ENCODE results near the gene TMEM203. TPM values are rescaled to one million over a fixed set of nuclear protein-coding genes. Genes with fewer than 3 reads are reported as not detected.

Gene TMEM203
- total RNA-seq, 4 donors from 2014 or later, result 19.9 to 29.7 (median 22.7) TPM

DNA sequence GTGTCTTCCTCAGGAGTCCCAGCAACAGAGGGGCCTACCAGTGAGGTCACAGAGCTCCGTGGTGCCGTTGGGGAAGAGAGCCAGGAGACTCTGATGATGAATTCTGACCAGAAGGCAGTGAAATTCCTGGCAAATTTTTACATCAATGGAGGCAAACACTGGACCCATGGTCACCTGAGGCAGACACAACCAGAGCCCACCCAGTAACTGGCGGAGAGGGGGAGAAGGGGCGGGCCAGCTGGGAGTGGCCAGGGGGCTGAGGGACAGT, 45.7 kb upstream of the TMEM203 start, which contains the start of gene STPG3:
Gene STPG3, plus strand, starts transcription at position 93 of the 268 bp plus-strand sequence. Its CDS starts 1 bp downstream, at position 94.
- TF ChIP-seq, protein P1, sequence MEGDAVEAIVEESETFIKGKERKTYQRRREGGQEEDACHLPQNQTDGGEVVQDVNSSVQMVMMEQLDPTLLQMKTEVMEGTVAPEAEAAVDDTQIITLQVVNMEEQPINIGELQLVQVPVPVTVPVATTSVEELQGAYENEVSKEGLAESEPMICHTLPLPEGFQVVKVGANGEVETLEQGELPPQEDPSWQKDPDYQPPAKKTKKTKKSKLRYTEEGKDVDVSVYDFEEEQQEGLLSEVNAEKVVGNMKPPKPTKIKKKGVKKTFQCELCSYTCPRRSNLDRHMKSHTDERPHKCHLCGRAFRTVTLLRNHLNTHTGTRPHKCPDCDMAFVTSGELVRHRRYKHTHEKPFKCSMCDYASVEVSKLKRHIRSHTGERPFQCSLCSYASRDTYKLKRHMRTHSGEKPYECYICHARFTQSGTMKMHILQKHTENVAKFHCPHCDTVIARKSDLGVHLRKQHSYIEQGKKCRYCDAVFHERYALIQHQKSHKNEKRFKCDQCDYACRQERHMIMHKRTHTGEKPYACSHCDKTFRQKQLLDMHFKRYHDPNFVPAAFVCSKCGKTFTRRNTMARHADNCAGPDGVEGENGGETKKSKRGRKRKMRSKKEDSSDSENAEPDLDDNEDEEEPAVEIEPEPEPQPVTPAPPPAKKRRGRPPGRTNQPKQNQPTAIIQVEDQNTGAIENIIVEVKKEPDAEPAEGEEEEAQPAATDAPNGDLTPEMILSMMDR (IDR thresholded peaks at IDR 0.05; ENCODE audit: low read depth), result no peak

DNA sequence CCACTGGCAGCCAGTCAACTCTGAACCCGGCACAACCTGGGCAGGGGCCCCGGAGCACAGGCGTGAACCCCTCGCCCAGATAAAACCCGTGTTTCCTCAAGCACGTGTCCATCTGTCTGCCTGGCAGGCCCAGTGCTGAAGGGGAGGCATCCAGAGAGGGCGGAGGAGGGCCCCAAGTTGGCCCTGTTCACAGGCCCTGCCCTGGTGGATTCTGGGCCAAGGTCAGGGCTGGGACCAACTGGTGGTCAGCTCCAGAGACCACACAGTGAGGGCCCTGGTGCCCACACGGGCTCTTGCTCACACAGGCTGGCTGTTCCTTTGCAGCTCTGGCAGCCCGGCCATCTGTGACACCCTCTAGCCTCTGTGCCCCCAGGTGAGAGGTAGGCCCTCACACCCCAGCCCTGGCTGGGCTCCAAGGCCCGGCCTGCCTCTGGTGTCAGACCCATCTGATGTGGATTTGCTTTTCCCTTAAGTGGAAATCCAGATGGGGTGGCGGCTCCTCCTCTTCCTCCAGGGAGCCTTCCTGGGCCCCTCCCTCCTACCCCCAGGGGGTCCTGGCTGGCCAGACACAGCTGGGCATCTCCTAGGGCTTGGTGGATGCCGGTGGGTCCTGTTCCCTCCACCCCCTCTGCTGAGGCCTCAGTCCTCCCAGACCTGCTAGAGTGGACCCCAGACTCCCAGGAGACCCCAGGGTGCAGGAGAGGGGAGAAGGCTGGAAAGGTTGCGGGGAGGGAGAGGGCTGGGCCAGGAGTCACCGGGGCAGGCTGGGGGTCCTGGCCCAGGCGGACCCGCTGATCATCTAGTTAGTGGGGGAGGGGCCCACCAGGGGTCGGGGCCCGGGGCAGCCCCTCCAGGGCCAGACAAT, 45.1 kb upstream of the TMEM203 start:
- TF ChIP-seq, protein P1 (IDR thresholded peaks at IDR 0.05; ENCODE audit: low read depth), result no peak

DNA sequence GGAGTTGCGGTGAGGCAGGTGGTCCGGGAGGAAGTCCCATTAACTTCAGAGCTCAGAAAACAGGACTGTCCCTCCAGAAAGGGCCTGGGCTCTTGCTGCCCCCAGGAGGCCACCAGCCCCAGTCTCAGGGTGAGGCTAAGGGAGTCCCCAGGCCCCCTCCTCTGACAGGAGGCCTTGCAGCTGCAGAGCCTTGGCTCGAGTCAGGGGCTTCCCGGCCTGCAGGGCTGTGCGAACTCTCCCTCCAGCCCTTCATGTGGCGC, 42.4 kb upstream of the TMEM203 start:
- TF ChIP-seq, protein P1 (IDR thresholded peaks at IDR 0.05; ENCODE audit: low read depth), result no peak

DNA sequence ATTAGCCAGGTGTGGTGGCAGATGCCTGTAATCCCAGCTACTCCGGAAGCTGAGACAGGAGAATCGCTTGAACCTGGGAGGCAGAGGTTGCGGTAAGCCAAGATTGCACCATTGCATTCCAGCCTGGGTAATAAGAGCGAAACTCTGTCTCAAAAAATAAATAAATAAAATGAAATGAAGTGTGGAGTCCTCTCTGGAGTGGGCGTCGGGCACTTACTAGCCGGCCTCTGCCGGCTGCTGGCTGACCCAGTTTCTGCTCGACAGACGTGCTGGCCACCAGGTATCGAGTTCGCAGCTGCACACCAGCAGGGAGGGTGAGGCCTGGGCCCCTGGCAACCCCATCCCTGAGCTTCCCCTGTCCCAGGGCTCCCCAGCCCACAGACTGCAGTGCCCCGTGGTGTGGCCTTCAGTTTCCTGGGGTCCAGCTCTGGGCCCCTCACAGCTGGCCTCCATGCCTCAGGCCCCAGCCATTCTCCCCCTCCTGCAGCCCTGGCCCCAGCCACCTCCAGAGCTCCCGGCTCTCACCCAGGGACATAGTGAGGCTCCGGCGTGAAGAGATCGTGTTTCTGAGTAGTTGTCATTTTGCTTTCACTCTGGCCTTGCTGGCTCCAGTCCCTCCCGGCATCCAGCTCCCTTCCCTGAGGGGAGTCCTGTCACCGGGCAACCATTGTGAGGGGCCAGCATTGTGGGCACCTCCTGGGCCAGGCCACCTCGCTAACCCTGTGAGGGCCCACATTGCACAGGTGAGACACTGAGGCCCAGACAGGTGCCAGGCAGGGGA, 41.9 kb upstream of the TMEM203 start:
- TF ChIP-seq, protein P1 (IDR thresholded peaks at IDR 0.05; ENCODE audit: low read depth), result no peak

DNA sequence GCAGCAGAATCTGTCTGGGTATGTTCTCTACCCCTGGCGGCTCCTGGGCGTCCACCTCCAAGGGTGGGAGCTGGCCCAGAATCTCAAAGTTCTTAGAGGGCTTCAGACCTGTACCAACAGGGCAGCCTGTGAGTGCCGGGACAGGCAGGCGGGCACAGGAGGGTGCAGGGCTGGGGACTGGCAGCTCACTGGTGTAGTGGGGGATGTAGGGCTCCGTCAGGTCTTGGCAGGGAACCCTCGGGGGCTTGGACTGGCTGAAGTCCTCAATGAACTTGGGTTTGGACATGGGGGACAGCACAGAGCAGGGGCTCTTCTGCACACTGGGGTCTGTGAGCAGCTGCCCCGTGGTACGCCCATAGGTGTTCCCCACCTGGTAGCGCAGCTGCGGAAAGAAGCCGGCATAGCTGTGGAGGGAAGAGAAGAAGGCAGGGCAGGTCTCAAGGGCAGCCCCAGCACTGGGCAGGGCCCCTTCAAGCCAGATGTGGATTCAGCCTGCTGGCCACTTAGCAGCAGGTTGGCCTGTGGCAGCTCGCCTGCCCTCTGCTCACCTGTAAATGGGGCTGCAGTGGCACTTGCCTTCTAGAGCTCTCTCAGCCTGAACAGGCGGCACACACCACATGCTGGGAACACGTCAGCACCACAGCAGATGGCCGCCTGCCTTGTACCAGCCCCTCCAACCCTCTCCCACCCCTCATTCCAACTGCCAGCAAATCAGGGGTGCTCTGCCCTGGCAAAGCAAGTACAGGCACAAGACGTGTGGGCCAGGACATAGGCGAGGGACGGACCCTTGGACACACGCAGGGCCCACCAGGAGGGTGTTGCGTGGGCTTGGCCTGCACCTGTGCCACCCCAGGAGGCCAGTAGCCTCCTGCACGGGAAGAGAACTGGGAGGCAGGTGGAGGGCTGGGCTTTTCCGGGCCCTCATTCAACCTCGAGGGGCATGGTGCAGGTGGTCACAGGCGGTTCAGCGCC, 40.3 kb upstream of the TMEM203 start:
- TF ChIP-seq, protein P1 (IDR thresholded peaks at IDR 0.05; ENCODE audit: low read depth), result no peak

DNA sequence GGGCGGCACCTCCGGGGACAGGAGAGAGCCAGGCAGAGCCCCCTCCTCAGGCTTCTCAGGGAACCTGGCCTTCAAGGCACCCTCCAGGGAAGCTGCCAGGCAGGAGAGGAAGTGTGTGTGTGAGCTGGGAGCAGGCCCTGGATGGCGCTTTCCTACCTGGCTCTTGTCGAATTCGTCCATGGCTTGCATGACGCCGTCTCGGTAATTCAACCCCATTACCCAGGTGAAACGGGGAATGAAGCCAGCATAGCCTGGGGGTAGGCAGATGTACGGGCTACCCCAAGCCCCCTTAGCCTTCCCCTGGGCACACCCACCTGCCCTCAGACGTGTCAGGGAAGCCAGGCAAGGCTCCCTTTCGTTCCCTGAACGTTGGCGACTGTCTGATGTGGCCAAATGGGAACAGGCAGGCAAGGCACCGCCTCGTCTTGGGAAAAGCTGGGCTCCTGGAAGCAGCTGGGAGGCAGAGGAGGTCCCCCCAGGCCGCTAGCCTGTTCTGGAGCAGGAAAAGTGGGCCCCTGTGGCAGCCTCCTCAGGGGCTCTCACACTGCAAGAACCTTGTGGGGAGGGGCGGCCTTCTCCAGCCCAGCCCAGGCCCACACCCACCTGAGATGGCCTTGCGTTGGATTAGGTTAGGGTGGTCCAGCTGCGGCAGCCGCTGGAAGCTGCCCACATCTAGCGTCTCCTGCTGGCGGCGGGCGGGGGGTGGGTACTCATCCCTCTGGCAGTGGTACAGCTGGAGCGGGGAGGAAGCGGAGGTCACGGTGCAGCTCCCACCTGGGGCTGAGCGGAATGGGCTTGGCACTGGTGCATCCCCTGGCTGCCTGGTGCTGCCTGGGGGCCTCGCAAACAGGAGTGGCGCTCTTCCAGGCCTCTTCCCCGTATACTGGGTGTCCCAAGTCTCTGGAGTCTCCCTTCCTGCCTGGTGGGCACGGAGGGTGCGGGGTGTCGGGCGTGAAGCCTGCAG, 39.3 kb upstream of the TMEM203 start:
- TF ChIP-seq, protein P1 (IDR thresholded peaks at IDR 0.05; ENCODE audit: low read depth), result no peak
